Nephron progenitor cell (in vitro differentiated cells): ENCODE data around the gene SIGLEC6.

Experiments used
- DNase-seq: peaks from one replicate; pipeline ENCODE4 v3.0.0; 2021
- H3K27ac Mint-ChIP-seq: 2 replicates; pipeline ENCODE4 v1.8.0; 2021; ENCODE audit warnings: mild to moderate bottlenecking, moderate library complexity, mixed read lengths
- H3K27me3 Mint-ChIP-seq: 2 replicates; pipeline ENCODE4 v1.8.0; 2021; ENCODE audit warnings: mild to moderate bottlenecking, low read depth, mixed read lengths; ENCODE audit not compliant: poor library complexity
- H3K36me3 Mint-ChIP-seq: 2 replicates; pipeline ENCODE4 v1.8.0; 2021; ENCODE audit warnings: low read depth, mixed read lengths
- H3K4me1 Mint-ChIP-seq: 2 replicates; pipeline ENCODE4 v1.8.0; 2021; ENCODE audit warnings: mixed read lengths
- H3K4me3 Mint-ChIP-seq: 2 replicates; pipeline ENCODE4 v1.8.0; 2021; ENCODE audit warnings: mild to moderate bottlenecking, moderate library complexity, mixed read lengths
- H3K9me3 Mint-ChIP-seq: 2 replicates; pipeline ENCODE4 v1.8.0; 2021; ENCODE audit warnings: mild to moderate bottlenecking, moderate library complexity, mixed read lengths
- TF ChIP-seq, protein P1 (sequence below): fragments of 200-600 bp; sonication (generic); IDR thresholded peaks from 2 replicates; pipeline ENCODE4 v1.5.0; 2021; ENCODE audit warnings: antibody characterized with exemption

SIGLEC6 gene

GRCh38 chr19:51485960-51486660 lies 45.4 kb downstream of the SIGLEC6 start:
- peaks cover 76% of the 10 kb centered on the region for H3K9me3 Mint-ChIP-seq
- H3K4me3 Mint-ChIP-seq = no peak overlapping the region
- no peaks in the 10 kb centered on the region for H3K4me1 Mint-ChIP-seq
- H3K36me3 Mint-ChIP-seq = no peaks in the 10 kb centered on the region
- TF ChIP-seq, protein P1, sequence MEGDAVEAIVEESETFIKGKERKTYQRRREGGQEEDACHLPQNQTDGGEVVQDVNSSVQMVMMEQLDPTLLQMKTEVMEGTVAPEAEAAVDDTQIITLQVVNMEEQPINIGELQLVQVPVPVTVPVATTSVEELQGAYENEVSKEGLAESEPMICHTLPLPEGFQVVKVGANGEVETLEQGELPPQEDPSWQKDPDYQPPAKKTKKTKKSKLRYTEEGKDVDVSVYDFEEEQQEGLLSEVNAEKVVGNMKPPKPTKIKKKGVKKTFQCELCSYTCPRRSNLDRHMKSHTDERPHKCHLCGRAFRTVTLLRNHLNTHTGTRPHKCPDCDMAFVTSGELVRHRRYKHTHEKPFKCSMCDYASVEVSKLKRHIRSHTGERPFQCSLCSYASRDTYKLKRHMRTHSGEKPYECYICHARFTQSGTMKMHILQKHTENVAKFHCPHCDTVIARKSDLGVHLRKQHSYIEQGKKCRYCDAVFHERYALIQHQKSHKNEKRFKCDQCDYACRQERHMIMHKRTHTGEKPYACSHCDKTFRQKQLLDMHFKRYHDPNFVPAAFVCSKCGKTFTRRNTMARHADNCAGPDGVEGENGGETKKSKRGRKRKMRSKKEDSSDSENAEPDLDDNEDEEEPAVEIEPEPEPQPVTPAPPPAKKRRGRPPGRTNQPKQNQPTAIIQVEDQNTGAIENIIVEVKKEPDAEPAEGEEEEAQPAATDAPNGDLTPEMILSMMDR = no peak
- no peak overlapping the region for H3K27ac Mint-ChIP-seq
- peaks cover 3% of the 10 kb centered on the region for H3K27me3 Mint-ChIP-seq
- DNase-seq = no peak

DNA sequence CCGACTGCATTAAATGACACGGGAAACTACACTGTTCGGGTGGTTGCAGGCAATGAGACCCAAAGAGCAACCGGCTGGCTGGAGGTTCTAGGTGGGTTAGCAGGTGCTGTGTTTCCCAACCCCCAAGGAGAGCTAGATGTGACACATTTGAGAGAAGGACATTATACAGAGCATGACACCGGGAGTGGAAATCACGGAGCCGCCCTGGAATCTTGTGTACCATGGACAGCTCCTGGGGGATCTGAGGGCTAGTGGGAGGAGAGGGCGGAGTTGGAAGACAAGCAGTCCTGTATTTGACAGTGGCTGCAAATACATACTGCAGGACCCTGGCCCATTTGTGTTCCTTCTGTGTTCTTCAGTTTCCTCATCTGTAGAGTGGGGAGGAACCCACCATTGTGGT lies 50.9 kb downstream of the SIGLEC6 start:
- DNase-seq = peak; percentile 28
- TF ChIP-seq, protein P1 = no peak
- no peaks in the 10 kb centered on the region for H3K4me1 Mint-ChIP-seq
- H3K36me3 Mint-ChIP-seq = no peaks in the 10 kb centered on the region
- H3K27me3 Mint-ChIP-seq = no peaks in the 10 kb centered on the region
- H3K9me3 Mint-ChIP-seq = peaks cover 87% of the 10 kb centered on the region
- H3K27ac Mint-ChIP-seq = no peak overlapping the region
- no peak overlapping the region for H3K4me3 Mint-ChIP-seq

DNA sequence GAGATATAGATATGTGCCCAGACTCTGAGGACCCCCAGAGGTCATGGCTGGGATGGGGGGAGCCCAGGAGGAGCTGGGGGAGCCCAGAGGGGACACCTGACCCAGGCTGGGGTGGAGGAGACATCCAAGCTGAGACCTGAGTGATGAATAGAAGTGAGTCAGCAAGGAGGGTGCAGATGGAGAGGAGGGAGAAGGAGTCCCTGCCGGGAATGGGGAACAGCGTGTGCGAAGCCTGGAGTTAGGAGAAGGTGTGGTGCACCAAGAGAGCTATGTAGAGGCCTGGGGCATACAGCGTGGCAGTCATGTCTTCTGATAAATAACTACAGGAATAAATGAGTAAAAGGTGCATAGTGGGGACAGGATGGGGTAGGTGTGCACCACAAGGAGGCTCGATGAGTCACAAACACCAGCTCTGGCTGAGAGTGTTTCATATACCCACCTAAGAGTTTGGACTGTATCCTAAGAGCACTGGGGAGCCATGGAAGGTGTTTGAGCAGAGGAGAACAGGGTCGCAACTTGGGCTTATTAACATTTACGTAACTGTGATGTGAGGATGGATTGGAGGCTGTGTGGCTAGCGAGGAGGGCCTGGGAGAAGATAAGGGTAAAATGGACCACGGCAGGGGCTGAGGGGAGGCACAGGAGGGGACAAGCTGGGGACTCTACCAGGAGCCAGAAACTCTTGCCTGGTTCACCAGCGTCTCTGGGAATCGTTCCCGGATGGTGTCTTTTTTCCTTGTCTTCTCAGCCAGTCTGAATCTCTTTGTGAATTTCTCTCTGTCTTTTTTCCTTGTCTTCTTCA lies 51.7 kb downstream of the SIGLEC6 start:
- H3K27ac Mint-ChIP-seq = no peak overlapping the region

GRCh38 chr19:51478381-51479234 lies 52.9 kb downstream of the SIGLEC6 start, which contains the start of gene CEACAM18:
CEACAM18 (plus strand) TSS chr19:51478539.
- H3K4me1 Mint-ChIP-seq = no peaks in the 10 kb centered on the region
- peaks cover 2% of the 10 kb centered on the region for H3K27me3 Mint-ChIP-seq
- DNase-seq = no peak

More for the DNA sequence above, 51.7 kb downstream of the SIGLEC6 start:
- Mint-ChIP-seq H3K36me3 (no peaks in the 10 kb centered on the region), H3K9me3 (peaks cover 83% of the 10 kb centered on the region), H3K27me3 (peaks cover 2% of the 10 kb centered on the region), H3K4me3 (no peak overlapping the region), H3K4me1 (no peaks in the 10 kb centered on the region)
- DNase-seq = no peak
- TF ChIP-seq, protein P1 = no peak

GRCh38 chr19:51477344-51477743 lies 54.1 kb downstream of the SIGLEC6 start:
- no peaks in the 10 kb centered on the region for H3K4me1 Mint-ChIP-seq
- H3K27ac Mint-ChIP-seq = no peak overlapping the region
- H3K9me3 Mint-ChIP-seq = peaks cover 65% of the 10 kb centered on the region
- TF ChIP-seq, protein P1 = no peak
- no peak overlapping the region for H3K4me3 Mint-ChIP-seq
- no peaks in the 10 kb centered on the region for H3K36me3 Mint-ChIP-seq
- no peak for DNase-seq
- H3K27me3 Mint-ChIP-seq = peaks cover 2% of the 10 kb centered on the region

More at GRCh38 chr19:51478381-51479234, 52.9 kb downstream of the SIGLEC6 start, which contains the start of gene CEACAM18:
- H3K27ac Mint-ChIP-seq = no peak within 1 kb of the TSS
- TF ChIP-seq, protein P1 = no peak
- H3K4me3 Mint-ChIP-seq = no peak within 1 kb of the TSS
- no peaks in the 10 kb centered on the region for H3K36me3 Mint-ChIP-seq
- H3K9me3 Mint-ChIP-seq = peaks cover 73% of the 10 kb centered on the region
